ENCODE data around the gene MAGEC1.
"Not testable (repeated sequence)": the region's sequence is repeated elsewhere in the genome, so short reads cannot be mapped to it uniquely, and the experiment has no call there.

Gene MAGEC1, protein sequence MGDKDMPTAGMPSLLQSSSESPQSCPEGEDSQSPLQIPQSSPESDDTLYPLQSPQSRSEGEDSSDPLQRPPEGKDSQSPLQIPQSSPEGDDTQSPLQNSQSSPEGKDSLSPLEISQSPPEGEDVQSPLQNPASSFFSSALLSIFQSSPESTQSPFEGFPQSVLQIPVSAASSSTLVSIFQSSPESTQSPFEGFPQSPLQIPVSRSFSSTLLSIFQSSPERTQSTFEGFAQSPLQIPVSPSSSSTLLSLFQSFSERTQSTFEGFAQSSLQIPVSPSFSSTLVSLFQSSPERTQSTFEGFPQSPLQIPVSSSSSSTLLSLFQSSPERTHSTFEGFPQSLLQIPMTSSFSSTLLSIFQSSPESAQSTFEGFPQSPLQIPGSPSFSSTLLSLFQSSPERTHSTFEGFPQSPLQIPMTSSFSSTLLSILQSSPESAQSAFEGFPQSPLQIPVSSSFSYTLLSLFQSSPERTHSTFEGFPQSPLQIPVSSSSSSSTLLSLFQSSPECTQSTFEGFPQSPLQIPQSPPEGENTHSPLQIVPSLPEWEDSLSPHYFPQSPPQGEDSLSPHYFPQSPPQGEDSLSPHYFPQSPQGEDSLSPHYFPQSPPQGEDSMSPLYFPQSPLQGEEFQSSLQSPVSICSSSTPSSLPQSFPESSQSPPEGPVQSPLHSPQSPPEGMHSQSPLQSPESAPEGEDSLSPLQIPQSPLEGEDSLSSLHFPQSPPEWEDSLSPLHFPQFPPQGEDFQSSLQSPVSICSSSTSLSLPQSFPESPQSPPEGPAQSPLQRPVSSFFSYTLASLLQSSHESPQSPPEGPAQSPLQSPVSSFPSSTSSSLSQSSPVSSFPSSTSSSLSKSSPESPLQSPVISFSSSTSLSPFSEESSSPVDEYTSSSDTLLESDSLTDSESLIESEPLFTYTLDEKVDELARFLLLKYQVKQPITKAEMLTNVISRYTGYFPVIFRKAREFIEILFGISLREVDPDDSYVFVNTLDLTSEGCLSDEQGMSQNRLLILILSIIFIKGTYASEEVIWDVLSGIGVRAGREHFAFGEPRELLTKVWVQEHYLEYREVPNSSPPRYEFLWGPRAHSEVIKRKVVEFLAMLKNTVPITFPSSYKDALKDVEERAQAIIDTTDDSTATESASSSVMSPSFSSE

DNA sequence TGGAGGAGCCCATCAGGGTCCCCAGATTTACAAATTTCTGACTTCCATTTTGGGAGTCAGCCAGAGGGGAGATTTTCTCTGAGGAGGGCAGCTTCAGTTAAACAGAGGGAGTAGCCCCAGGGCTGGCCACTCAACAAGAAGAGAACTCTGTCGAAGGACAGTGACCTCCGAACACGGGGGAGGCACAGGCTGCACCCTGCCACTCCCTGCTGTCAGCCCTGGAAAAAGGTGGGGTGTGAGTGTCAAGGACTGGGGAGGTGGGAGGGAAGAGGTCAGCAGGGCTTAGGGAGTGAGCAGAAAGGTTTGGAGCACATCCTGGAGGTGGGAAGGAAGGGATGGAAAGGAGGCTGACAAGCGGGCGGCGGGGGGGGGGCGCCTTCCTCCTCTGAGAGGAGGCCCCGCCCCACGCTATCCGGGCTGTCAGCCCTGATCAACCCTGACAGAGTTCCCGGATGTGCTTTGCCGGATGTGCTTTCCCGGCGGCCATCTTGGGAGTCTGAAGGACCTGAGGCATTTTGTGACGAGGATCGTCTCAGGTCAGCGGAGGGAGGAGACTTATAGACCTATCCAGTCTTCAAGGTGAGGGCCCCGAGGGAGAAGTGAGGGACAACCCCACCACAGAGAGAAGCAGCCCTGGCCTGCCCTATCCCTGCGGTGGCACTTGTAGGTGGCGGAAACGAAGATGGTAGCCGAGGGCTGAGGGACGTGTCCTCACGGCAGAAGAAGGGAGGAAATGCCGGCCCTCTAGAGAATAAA, at the start of gene MAGEC1:
TSS of gene MAGEC1 (plus strand) at position 495 of the 756 bp plus-strand sequence. CDS start 1,179 bp downstream, outside the sequence.
- DNase-seq (ENCODE audit: low spot score) = no peak

DNA sequence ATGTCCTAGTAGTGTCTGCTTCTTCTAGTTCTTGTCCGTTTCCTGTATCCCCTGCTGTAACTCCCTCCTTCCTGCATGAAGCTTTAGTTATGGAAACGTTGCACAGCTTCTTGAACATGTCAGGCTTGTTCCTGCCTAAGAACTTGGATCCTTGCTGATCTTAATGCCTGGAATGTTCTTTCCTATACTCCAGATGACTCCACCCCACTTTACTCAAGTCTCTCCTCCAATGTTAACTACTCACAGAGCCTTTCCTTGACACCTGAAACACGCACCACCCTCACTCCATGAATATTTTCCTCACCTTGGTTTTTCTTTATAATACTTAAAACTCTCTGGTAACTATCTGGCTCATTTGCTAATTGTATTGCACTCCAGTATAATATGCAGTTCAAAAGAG, 46.2 kb upstream of the MAGEC1 start:
- no peak for DNase-seq (ENCODE audit: low spot score)

DNA sequence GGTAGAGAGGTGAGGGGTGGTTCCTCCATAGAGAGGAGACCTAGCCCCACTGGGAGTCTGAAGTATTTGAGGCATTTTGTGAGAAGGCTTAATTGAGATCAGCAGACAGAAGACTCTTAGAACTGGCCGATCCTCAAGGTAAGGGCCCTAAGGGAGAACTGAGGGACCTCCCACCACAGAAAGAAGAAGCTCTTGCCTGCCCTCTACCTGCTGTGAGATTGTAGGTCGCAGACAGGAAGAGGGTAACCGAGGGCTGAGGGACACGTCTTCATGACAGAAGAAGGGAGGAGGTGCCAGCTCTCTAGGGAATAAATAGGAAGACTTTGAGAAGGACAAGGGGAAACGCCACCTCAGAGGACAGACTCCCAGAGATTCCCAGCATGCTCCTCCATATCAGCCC, 24.1 kb upstream of the MAGEC1 start:
- no peak for DNase-seq (ENCODE audit: low spot score)

DNA sequence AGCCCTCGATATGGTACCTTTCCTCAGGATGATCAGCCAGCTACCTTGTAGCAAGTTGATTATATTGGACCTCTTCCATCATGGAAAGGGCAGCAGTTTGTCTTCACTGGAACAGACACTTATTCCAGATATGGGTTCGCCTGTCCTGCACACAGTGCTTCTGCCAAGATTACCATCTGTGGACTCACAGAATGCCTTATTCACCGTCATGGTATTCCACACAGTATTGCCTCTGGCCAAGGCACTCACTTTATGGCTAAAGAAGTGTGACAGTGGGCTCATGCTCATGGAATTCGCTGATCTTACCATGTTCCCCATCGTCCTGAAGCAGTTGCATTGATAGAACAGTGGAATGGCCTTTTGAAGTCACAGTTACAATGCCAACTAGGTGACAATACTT, 14.9 kb upstream of the MAGEC1 start:
- DNase-seq (ENCODE audit: low spot score) = not testable (repeated sequence)

DNA sequence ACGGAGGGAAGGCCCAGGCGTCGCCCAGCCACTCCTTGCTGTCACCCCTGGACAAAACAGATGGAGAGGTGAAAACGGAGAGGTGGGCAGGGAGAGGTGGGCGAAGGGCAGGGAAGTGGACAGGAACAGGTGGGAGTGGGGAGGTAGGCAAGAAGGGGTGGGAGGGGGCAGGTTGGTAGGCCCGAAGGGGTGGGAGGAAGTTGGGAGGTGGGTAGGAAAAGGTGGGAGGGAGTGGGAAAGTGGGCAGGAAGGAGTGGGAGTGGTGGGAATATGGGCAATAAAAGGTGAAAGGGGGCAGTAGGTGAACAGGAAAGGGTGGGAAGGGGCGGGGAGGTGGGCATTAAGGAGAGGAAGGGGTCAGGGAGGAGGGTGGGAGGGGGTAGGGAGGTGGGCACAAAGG, 9.0 kb upstream of the MAGEC1 start:
- DNase-seq (ENCODE audit: low spot score) = no peak

DNA sequence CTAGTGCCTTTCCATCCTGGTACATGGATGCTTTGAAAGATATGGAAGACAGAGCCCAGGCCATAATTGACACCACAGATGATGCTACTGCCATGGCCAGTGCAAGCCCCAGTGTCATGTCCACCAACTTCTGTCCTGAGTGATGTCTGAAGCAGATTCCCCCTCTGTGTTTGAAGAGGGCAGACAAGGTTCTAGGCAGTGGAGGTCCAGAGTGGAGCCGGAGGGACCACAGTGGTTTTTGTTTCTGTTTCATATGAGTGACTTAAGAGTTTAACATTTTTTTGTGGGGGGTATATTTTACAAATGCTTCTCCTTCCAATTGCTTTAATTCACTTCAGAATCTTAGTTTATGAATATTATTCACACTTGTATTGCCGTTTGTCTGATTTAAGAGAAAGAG, 6.0 kb upstream of the MAGEC1 start:
- DNase-seq (ENCODE audit: low spot score) = no peak

DNA sequence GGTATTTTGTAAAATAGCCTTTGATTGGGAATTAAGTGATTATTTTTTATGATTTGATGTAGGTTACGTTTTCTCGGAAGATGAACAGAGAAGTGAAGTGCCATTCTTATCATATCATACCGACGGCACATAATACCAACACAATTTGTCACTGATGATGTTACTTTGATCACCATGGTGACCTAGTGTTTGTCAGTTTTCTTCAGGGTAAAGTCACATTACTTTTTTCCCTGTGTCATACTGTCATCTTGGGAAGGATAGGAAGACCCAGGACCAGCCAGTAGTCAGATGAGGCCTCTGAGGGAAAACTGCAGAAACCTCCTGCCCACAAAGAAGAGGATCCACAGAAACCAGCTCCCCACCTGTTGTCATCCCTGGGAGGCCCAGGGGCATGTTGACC, 1.3 kb upstream of the MAGEC1 start:
- no peak for DNase-seq (ENCODE audit: low spot score)

DNA sequence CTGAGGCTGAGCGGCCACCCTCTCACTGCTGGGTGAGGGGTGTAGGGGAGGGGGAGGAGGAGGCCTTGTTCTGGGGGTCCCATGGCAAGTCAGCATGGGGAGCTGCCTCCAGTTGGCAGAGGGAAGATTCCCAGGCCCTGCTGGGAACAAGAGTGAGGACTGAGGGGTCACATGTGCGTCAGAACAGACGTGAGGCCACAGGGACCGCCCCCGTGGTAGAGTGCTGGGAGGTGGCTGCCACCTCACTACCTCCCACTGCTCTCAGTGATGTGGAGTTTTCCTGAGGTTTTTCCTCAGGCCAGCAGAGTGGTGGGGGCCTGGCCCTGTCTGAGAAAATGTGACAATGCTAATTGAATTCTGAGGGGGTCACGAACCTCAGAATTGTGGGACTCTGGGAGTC, 568 bp downstream of the MAGEC1 start:
- DNase-seq (ENCODE audit: low spot score) = no peak

DNA sequence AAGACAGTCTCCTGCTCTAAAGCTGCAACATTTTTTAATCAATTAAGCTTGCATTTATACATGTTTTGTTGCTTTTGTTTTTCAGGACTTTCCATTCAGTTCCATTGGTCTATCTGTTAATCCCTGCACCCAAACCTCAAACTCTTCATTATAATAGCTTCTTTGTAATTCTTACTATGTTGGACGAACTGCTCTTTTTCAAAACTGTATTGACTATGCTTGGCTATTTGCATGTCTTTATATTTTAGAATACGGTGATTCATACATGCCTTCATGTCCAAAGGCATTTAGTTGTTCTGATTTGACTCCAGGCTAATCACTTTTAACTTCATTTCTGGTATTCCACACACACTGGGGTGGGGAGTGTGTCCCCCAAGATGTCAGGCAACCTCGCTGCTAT, 14.1 kb downstream of the MAGEC1 start:
- DNase-seq (ENCODE audit: low spot score) = no peak

DNA sequence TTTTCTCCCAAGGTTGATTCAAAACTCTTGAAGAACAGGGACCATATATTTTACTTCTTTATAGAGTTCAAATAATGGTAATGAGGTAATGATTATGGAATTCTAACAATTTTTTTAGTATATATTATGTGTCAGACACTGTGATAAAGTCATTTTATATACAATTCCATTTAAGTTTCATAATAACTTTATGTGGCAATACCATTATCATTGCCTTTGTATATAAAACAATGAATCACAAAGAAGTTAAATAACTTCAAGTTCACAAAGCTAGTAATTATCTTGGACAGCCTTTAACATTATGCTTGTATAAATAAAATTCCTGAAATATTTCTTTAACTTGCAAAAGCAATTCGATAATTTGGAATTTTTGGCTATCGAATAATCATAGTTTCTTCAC, 20.6 kb downstream of the MAGEC1 start:
- DNase-seq (ENCODE audit: low spot score) = no peak

DNA sequence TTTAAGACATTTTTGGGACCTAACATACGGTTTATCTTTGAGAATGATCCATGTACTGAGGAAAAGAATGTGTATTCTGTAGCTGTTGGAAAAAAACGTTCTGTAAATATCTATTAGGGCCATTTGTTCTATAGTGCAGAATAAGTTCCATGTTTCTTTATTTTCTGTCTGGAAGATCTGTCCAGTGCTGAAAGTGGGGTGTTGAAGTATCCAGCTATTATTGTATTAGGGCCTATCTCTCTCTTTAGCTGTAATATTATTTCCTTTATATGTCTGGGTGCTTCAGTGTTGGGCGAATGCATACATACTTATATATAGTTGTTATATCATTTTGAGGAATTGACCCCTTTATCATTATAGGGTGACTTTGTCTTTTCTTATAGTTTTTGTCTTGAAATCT, 24.7 kb downstream of the MAGEC1 start:
- DNase-seq (ENCODE audit: low spot score) = no peak

DNA sequence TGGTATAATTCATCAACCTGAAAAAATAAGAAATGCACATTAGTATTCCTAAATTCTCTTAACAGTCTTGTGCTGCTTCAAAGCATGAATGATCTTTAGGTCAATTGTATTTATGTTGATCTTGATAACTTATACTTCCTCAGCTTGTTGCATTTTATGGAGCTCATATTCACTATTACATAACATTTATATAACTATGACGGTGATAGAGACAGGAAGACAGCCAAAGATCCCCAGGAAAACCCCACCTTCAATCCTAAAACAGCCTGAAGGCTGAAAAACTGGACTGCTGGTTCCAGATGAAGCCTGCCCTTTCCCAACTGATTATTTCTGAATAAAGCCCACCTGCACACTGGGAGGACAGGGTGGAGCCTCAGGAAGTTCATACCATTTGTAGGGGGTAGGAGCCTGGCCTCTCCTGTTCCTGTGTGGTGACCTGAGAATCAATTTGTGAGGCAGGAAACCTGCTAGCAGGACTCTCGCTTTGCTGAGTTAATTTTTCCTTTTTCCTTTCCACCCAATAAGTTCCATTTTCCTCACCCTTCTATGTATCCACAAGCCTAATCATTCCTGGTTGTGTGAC, 30.5 kb downstream of the MAGEC1 start:
- DNase-seq (ENCODE audit: low spot score) = no peak

DNA sequence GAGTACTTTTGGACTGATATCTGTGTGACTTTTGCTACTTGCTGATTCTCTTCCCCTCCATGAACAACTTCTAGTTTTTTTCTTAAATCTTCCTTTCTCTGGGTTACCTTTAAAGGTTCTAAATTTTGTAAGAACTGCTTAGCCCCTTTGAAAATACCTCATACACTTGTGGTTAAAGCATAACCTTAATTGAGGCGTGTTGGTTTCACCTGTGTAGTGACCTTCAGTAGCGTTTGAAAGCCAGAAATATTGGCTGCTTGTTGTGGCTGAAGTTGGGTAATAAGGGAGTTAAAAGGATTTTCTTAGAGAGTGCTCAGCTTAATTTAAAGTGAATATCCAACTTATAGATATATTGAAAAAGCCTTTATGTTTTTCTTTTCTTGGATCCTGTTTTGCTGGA, 32.0 kb downstream of the MAGEC1 start:
- DNase-seq (ENCODE audit: low spot score) = no peak

DNA sequence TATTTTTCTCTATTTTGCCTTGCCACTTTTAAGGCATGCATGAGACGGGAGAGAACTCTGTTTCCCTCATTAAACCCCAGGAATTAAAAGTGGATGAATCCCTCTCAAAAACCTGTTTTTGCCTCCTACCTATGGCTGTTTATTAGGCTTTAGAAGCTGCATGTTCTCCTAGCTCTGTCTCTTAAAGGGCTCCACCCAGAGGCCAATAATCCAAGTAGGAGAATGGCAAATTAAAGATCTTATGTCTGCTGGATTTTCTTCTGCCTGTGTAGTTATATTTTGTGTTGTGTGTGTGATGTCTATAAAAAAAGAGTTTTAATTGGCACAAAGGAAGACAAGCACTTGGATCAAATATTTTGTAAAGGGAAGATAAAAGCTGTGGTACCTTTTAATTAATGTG, 32.4 kb downstream of the MAGEC1 start:
- no peak for DNase-seq (ENCODE audit: low spot score)

DNA sequence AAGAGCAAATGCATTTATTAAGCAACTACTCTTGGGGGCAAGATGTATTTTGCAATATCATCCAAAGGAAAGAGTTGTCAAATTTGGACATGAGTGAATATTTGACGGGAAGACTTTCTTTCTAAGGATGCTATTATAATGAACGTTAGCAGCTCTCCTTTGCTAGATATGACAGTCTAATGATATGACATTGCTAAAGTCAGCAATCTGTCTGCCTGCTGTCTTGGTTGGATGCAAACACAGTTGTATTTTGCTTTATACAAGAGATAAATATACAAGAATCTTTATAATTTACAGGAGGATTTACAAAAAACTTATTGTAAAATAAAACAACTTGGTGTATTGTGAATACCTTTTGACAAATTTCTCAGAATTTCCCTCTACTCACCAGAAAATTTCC, 37.5 kb downstream of the MAGEC1 start:
- no peak for DNase-seq (ENCODE audit: low spot score)

DNA sequence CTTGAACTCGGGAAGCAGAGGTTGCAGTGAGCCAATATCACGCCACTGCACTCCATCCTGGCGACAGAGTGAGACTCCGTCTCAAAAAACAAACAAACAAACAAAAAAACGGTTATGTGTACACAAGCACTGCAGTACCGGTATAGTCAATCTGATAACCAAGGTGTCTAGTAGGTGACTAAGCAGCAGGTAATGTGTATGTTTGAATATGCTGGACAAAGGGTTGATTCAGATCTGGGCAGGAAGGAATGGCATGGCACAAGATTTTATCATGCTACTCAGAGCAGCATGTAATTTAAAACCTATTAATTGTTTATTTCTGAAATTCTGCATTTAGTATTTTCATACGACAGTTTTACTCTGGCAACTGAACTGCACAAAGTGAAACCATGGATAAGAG, 41.7 kb downstream of the MAGEC1 start:
- DNase-seq (ENCODE audit: low spot score) = no peak

DNA sequence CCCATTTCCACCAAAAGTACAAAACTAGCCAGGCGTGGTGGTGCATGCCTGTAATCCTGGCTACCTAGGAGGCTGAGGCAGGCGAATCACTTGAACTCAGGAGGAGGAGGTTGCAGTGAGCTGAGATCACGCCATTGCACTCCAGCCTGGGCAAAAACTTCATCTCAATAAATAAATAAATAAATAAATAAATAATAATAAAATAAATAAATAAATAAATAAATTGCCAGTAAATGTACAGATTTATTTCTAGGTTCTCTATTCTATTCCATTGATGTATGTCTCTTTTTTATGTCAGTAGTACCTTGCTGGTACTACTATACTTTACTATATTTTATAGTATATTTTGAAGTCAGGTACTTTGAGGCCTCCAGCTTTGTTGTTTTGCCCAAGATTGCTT, 43.7 kb downstream of the MAGEC1 start:
- no peak for DNase-seq (ENCODE audit: low spot score)

DNA sequence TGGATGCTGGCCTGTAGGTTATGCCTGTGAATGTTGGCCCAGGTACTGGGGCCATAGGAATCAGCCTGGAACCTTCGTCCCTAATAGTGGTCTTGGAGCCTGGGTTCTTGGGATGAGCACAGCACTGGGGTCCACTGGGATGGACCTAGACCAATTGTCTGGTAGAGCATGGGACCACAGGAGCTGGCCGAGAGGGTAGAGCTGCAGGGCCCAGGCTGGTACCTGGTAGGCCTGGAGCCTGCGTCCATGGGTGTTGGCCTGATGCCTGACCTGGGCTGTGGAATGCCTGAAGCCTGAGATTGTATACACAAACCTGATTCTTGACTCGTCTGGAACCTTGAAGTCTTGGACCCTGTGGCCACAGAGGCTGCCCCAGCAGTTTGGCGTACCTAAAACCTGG, 48.9 kb downstream of the MAGEC1 start:
- DNase-seq (ENCODE audit: low spot score) = no peak

DNA sequence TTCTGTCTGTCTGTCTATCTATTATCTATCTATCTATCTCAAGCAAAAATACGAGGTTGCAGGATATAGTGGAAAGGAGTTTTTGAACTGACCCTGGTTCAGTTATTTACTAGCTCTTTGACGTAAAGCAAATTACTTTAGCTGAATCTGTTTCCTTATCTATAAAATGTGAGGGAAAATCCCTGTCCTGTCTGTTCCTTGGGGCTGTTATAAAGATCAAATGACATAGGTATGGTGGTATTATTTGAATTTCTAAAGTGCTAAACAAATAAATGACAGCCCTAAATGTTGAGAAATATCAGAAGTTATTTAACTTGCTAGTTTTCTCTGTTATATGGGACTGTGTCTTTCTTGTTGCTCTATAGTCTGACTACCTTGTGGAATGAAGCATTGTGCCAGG, 55.0 kb downstream of the MAGEC1 start:
- DNase-seq (ENCODE audit: low spot score) = no peak

Measured in ecto neural progenitor cell (in vitro differentiated cells).